Measurements from ENCODE around the gene FAM111B. TPM values are rescaled to one million over a fixed set of nuclear protein-coding genes. Genes with fewer than 3 reads are reported as not detected.
A peak's percentile ranks its signal among the peaks of the same experiment; 100 is the strongest.
"Not testable (repeated sequence)": the region's sequence is repeated elsewhere in the genome, so short reads cannot be mapped to it uniquely, and the experiment has no call there.

FAM111B gene, protein sequence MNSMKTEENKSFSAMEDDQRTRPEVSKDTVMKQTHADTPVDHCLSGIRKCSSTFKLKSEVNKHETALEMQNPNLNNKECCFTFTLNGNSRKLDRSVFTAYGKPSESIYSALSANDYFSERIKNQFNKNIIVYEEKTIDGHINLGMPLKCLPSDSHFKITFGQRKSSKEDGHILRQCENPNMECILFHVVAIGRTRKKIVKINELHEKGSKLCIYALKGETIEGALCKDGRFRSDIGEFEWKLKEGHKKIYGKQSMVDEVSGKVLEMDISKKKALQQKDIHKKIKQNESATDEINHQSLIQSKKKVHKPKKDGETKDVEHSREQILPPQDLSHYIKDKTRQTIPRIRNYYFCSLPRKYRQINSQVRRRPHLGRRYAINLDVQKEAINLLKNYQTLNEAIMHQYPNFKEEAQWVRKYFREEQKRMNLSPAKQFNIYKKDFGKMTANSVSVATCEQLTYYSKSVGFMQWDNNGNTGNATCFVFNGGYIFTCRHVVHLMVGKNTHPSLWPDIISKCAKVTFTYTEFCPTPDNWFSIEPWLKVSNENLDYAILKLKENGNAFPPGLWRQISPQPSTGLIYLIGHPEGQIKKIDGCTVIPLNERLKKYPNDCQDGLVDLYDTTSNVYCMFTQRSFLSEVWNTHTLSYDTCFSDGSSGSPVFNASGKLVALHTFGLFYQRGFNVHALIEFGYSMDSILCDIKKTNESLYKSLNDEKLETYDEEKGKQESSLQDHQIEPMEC
- total RNA-seq = under 0.01 TPM in 2 replicates

DNA sequence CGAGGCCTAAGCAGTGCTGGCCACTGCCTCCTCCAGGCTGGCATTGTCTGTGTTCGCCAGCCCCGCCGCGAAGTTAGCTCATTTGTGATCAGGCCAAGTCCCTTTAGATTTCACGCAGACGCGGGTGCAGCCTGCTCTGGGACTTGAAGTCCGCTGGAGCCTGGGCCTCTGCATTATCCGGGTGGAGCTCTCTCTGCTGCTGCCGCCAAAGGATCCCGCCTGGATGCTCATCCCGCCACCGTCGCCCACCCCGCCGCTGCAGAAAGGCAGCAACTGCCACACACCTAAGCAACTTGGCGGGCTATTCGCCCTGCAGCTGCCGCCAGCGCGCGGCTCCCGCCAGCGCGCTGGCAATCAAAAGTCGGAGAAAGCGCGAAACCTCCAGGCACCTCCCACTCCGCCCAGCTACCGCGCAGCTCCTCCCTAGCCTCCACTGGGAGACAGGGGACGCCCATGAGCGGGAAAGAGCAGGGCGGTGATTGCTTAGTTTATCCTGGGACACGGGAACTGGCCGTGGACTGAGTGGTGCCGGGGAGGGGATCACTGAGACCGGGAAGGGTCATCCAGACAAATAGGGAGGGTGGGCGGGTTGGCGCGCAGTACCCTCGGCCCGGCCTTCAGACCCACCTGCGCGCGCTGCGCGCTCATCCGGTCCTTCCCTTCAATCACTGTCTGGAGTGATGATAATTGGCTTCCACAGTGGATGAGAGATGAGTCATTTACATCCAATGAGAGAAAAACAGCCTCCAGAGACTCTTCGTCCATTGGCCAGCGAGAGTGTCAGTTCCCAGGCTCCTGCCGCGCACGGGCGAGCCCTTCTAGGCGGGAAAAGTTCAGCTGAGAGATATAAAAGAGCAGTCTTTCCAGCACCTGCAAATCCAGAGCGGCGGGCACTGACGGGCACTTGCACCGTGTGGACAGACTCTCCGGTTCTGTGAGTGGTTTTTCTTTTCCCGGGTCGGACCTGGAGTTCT lies at the start of gene FAM111B:
TSS of gene FAM111B (plus strand) at position 875 of the 974 bp plus-strand sequence. CDS start 2,389 bp downstream, outside the sequence.
- DNase-seq (ENCODE audit: low read depth) (peak; percentile 95), FAIRE-seq (no peak)
- TF ChIP-seq, protein P1, sequence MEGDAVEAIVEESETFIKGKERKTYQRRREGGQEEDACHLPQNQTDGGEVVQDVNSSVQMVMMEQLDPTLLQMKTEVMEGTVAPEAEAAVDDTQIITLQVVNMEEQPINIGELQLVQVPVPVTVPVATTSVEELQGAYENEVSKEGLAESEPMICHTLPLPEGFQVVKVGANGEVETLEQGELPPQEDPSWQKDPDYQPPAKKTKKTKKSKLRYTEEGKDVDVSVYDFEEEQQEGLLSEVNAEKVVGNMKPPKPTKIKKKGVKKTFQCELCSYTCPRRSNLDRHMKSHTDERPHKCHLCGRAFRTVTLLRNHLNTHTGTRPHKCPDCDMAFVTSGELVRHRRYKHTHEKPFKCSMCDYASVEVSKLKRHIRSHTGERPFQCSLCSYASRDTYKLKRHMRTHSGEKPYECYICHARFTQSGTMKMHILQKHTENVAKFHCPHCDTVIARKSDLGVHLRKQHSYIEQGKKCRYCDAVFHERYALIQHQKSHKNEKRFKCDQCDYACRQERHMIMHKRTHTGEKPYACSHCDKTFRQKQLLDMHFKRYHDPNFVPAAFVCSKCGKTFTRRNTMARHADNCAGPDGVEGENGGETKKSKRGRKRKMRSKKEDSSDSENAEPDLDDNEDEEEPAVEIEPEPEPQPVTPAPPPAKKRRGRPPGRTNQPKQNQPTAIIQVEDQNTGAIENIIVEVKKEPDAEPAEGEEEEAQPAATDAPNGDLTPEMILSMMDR (IDR thresholded peaks at IDR 0.05; ENCODE audit: insufficient read depth, low read length, severe bottlenecking) = no peak
- Histone ChIP-seq H3K4me3 (ENCODE audit: low read depth, low read length) (peak within 1 kb of the TSS; percentile 48), H3K36me3 (ENCODE audit: control insufficient read depth, insufficient read depth, low read length) (no peaks in the 10 kb centered on the region), H3K27me3 (ENCODE audit: control insufficient read depth, insufficient read depth, low read length) (no peaks in the 10 kb centered on the region)

DNA sequence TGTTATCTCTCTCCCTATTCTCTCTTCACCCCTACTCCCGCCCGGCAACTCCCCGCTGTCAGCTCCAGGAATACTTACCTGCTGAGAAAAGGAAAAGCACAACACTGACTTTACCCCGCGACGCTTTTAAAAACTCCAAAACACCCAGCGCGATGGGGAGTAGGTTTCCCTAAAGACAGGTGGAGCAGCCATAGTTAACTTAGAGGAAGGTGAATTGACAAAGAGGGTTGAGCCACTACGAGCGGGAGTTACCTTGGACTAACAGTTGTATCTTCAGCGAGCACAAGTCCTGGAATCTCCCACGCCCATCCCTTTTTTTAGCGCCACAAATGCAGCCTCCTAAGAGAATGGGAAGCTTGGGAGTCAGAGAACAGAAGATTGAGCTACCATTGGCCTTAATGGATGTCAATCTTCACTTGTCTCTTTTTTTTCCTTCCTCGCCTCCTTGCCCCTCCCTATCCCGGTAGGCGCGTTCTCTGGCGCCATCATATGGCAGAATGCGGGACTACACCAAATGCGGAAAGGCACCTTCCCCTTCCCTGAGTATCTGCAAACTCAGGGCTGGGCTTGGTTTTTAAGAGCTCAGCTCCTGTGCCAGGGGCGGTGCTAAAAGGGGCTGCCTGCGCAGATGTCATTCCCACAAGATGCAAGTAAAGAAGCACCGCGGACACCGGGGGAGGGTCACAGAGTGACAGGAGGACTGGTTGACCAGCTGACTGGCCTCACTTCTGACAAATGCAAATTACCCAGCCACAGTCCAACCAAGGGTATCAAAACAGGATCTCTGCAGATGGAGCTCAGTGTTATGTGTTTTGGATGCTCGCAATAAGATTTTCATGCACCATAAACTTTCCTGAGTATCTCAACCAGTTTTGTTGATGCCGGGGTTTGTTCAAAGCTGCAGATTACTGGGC lies 48.7 kb upstream of the FAM111B start:
- FAIRE-seq = peak; percentile 40
- peak; percentile 90 for DNase-seq (ENCODE audit: low read depth)
- not testable (repeated sequence) for H3K36me3 ChIP-seq (ENCODE audit: control insufficient read depth, insufficient read depth, low read length); H3K27me3 ChIP-seq (ENCODE audit: control insufficient read depth, insufficient read depth, low read length)
- H3K4me3 ChIP-seq (ENCODE audit: low read depth, low read length) = peak overlapping the region; percentile 8
- TF ChIP-seq, protein P1 (IDR thresholded peaks at IDR 0.05; ENCODE audit: insufficient read depth, low read length, severe bottlenecking) = peak; percentile 89

DNA sequence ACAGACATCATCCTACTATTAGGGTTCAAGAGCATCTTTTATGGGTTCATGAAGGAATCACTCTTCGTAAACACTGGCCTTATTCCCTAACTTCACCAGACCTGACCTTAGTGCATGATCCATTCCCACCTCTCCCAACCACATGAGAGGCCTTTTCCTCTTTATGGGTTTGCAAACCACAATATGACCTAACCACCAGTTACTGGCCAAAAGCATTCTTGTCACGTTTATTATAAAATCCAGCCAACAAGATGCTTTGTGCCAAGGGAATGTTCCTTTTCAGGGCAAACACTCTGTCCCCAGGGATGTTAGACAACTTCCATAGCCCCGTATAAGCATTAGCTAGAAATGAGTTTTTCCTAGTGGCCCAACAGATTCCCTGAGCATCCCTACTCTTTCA lies 46.9 kb upstream of the FAM111B start:
- not testable (repeated sequence) for DNase-seq (ENCODE audit: low read depth); H3K4me3 ChIP-seq (ENCODE audit: low read depth, low read length); H3K27me3 ChIP-seq (ENCODE audit: control insufficient read depth, insufficient read depth, low read length); FAIRE-seq; H3K36me3 ChIP-seq (ENCODE audit: control insufficient read depth, insufficient read depth, low read length)

DNA sequence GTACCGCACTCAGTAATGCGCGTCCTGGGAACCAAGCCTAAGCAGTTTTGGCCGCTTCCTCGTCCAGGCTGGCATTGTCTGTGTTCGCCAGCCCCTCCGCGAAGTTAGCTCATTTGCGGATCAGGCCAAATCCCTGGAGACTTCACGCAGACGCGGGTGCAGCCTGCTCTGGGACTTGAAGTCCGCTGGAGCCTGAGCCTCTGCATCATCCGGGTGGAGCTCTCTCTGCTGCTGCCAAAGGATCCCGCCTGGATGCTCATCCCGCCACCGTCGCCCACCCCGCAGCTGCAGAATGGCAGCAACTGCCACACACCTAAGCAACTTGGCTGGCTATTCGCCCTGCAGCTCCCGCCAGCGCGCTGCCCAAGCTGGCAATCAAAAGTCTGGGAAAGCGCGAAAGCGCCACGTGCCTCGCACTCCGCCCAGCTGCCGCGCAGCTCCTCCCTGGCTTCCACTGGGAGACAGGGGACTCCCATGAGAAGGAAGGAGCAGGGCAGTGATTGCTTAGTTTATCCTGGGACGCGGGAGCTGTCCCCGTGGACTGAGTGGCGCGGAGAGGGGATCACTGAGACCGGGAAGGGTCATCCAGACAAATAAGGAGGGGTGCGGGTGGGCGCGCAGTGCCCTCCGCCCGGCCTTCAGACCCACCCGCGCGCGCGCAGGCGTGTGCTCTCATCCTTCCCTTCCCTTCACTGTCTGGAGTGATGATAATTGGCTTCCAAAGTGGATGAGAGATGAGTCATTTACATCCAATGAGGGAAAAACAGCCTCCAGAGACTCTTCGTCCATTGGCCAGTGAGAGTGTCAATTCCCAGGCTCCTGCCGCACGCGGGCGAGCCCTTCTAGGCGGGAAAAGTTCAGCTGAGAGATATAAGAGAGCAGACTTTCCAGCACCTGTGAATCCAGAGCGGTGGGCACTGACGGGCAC lies 44.2 kb upstream of the FAM111B start:
- TF ChIP-seq, protein P1 (IDR thresholded peaks at IDR 0.05; ENCODE audit: insufficient read depth, low read length, severe bottlenecking) = no peak

DNA sequence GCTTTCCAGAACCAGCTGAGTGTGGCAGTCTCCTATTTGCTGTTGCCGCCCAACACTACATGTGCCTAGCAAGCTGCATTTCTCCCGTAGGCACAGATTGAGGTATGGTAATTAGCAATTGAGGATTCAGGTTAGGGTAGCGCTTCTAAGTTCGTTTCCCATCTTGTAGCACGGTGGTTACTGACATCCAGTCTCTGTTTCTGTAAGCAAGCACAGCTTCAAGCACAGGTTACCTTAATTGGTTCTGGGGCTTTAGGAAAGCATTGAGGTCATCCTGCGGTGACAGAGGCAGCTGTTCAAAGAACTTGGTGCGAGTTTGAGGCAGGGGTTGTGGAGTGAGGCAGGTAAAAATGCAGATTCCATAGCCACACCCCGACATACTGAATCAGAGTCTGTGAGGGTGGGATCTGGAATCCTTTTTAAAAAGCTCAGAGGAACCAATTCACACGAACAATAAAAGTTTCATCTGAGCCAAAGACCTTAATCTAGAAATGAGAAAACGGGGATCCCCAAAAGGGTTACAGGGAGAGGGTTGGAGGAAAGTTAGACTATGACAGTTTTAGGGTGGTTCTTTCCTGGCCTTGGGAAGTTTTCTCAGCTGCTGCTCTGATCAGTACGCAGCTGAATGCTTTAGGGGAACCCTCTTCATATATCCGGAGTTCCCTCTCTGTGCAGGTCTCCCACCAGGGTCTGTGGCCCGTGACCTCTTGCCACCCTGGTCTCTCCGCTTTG lies 42.9 kb upstream of the FAM111B start:
- DNase-seq (ENCODE audit: low read depth); H3K4me3 ChIP-seq (ENCODE audit: low read depth, low read length); FAIRE-seq; H3K27me3 ChIP-seq (ENCODE audit: control insufficient read depth, insufficient read depth, low read length); H3K36me3 ChIP-seq (ENCODE audit: control insufficient read depth, insufficient read depth, low read length): not testable (repeated sequence)

More for the DNA sequence above, 44.2 kb upstream of the FAM111B start:
- FAIRE-seq (no peak), DNase-seq (ENCODE audit: low read depth) (no peak)
- Histone ChIP-seq H3K36me3 (ENCODE audit: control insufficient read depth, insufficient read depth, low read length) (no peaks in the 10 kb centered on the region), H3K27me3 (ENCODE audit: control insufficient read depth, insufficient read depth, low read length) (peaks cover 2% of the 10 kb centered on the region), H3K4me3 (ENCODE audit: low read depth, low read length) (no peak overlapping the region)

Data from bronchial epithelial cell (primary cell).